GM19324 (cell line): ENCODE measurements around the gene CCKAR.

Source experiments
- ATAC-seq: cut with Tn5 transposase; IDR thresholded peaks from one replicate; pipeline ENCODE4 v1.9.1; 2021; ENCODE audit warnings: mild to moderate bottlenecking, moderate library complexity; ENCODE audit not compliant: unreplicated experiment, low FRiP score

CCKAR gene

GRCh38 chr4:26462874-26463273 lies 27.4 kb downstream of the CCKAR start:
- ATAC-seq: no peak

- no peak for ATAC-seq
Measured at GRCh38 chr4:26459756-26460530, 30.3 kb downstream of the CCKAR start.

GRCh38 chr4:26459054-26459755 lies 31.1 kb downstream of the CCKAR start:
- ATAC-seq: peak; percentile 46

GRCh38 chr4:26458157-26458561 lies 32.1 kb downstream of the CCKAR start:
- ATAC-seq: no peak

GRCh38 chr4:26457412-26457811 lies 32.9 kb downstream of the CCKAR start:
- no peak for ATAC-seq

GRCh38 chr4:26455571-26455970 lies 34.7 kb downstream of the CCKAR start:
- ATAC-seq: no peak

- ATAC-seq: no peak
Measured at GRCh38 chr4:26454961-26455360, 35.3 kb downstream of the CCKAR start.

- no peak for ATAC-seq
Measured at GRCh38 chr4:26452565-26453531, 37.4 kb downstream of the CCKAR start.

- ATAC-seq: no peak
Measured at GRCh38 chr4:26451597-26451996, 38.7 kb downstream of the CCKAR start.

- no peak for ATAC-seq
Measured at GRCh38 chr4:26450418-26450817, 39.9 kb downstream of the CCKAR start.

GRCh38 chr4:26447378-26447777 lies 42.9 kb downstream of the CCKAR start:
- ATAC-seq: no peak

- no peak for ATAC-seq
Measured at GRCh38 chr4:26441771-26442170, 48.5 kb downstream of the CCKAR start.

GRCh38 chr4:26441102-26441501 lies 49.2 kb downstream of the CCKAR start:
- ATAC-seq: no peak

- no peak for ATAC-seq
Measured at GRCh38 chr4:26434030-26434639, 56.1 kb downstream of the CCKAR start.

GRCh38 chr4:26433556-26433955 lies 56.7 kb downstream of the CCKAR start:
- no peak for ATAC-seq

- no peak for ATAC-seq
Measured at GRCh38 chr4:26432419-26432818, 57.9 kb downstream of the CCKAR start.

GRCh38 chr4:26431461-26432180 lies 58.7 kb downstream of the CCKAR start:
- ATAC-seq: no peak
